ENCODE results near the gene CLCN3. TPM values are rescaled to one million over a fixed set of nuclear protein-coding genes. Genes with fewer than 3 reads are reported as not detected.
A peak's percentile ranks its signal among the peaks of the same experiment; 100 is the strongest.

CLCN3 gene
- total RNA-seq, 1 experiment from 2014 or later, result 56.0 TPM

DNA sequence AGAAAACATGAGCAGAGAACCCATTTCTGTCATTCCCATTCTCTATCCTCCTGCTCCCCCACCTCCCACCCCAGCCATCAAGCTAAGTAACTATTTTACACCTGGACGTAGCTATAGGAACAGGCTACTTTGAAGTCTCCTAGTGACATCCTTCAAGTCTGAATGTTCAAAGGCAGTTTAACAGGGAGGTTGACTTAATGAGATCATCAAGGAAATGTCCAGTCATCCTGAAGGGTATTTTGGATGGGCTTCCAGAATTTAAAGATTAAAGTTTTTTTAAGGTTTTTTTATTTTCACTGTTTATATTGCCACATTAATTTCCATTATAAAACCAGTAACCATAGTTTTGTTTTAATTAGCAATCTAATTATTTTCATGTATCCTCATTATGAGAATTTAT is 96.3 kb downstream of the CLCN3 start:
- POLR2A ChIA-PET, result no interaction called here
- intact Hi-C loops (cut with micrococcal nuclease), result no loop called here
- TF ChIP-seq CTCF (IDR thresholded peaks at IDR 0.05; ENCODE audit: unreplicated experiment), result no peak
- DNase-seq (ENCODE audit: unreplicated experiment), result no peak
- no peaks in the 10 kb centered on the region for H3K9me3 Mint-ChIP-seq (ENCODE audit: unreplicated experiment)
- CTCF ChIA-PET, result no interaction called here
- H3K27ac Mint-ChIP-seq (ENCODE audit: low read depth, unreplicated experiment), result no peak overlapping the region
- H3K4me3 Mint-ChIP-seq (ENCODE audit: unreplicated experiment), result no peak overlapping the region
- BruUV-seq (replicated peaks), result no TSS peak
- no peaks in the 10 kb centered on the region for H3K4me1 Mint-ChIP-seq (ENCODE audit: insufficient read depth, unreplicated experiment)
- H3K27me3 Mint-ChIP-seq (ENCODE audit: insufficient read depth, unreplicated experiment), result no peaks in the 10 kb centered on the region
- H3K36me3 Mint-ChIP-seq (ENCODE audit: insufficient read depth, unreplicated experiment), result peaks cover 52% of the 10 kb centered on the region

DNA sequence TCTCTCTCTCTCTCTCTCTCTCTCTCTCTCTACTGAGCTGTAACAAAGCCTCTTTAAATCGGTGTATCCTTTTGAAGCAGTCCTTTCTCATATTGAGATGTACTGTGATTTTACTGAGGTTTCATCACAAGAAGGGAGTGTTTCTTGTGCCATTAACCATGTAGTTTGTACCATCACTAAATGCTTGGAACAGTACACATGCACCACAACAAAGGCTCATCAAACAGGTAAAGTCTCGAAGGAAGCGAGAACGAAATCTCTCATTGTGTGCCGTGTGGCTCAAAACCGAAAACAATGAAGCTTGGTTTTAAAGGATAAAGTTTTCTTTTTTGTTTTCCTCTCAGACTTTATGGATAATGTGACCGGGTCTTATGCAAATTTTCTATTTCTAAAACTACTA is 100.2 kb downstream of the CLCN3 start:
- BruUV-seq (replicated peaks), result no TSS peak
- intact Hi-C loops (cut with micrococcal nuclease), result loop anchor here (5.0 kb wide), 1 partner anchor 108 kb away; the partner anchor contains the start of gene NEK1
- no peak for TF ChIP-seq CTCF (IDR thresholded peaks at IDR 0.05; ENCODE audit: unreplicated experiment)
- H3K9me3 Mint-ChIP-seq (ENCODE audit: unreplicated experiment), result no peaks in the 10 kb centered on the region
- H3K27me3 Mint-ChIP-seq (ENCODE audit: insufficient read depth, unreplicated experiment), result no peaks in the 10 kb centered on the region
- DNase-seq (ENCODE audit: unreplicated experiment), result no peak
- H3K27ac Mint-ChIP-seq (ENCODE audit: low read depth, unreplicated experiment), result no peak overlapping the region
- ChIA-PET CTCF (interaction anchor here (0.6 to 0.8 kb wide), 2 partner anchors 10 to 70 kb away, joined by 3 read pairs; no protein-coding TSS in a partner anchor), POLR2A (interaction anchor here (1.2 kb wide), 1 partner anchor 108 kb away, joined by 3 read pairs; the partner anchor contains the start of gene NEK1)
- peaks cover 32% of the 10 kb centered on the region for H3K36me3 Mint-ChIP-seq (ENCODE audit: insufficient read depth, unreplicated experiment)
- no peak overlapping the region for H3K4me3 Mint-ChIP-seq (ENCODE audit: unreplicated experiment)
- no peaks in the 10 kb centered on the region for H3K4me1 Mint-ChIP-seq (ENCODE audit: insufficient read depth, unreplicated experiment)

- Mint-ChIP-seq H3K4me1 (ENCODE audit: insufficient read depth, unreplicated experiment) (no peaks in the 10 kb centered on the region), H3K9me3 (ENCODE audit: unreplicated experiment) (no peaks in the 10 kb centered on the region), H3K27ac (ENCODE audit: low read depth, unreplicated experiment) (no peak overlapping the region), H3K27me3 (ENCODE audit: insufficient read depth, unreplicated experiment) (no peaks in the 10 kb centered on the region), H3K4me3 (ENCODE audit: unreplicated experiment) (no peak overlapping the region), H3K36me3 (ENCODE audit: insufficient read depth, unreplicated experiment) (peaks cover 21% of the 10 kb centered on the region)
- BruUV-seq (replicated peaks), result no TSS peak
- CTCF ChIA-PET, result interaction anchor here (1.3 to 1.7 kb wide), 2 partner anchors 10 to 69 kb away, joined by 4 to 5 read pairs; no protein-coding TSS in a partner anchor
- intact Hi-C loops (cut with micrococcal nuclease), result loop anchor here (5.0 kb wide), 1 partner anchor 111 kb away; the partner anchor contains the start of gene NEK1
- POLR2A ChIA-PET, result no interaction called here
- no peak for TF ChIP-seq CTCF (IDR thresholded peaks at IDR 0.05; ENCODE audit: unreplicated experiment)
- DNase-seq (ENCODE audit: unreplicated experiment), result peak; percentile 11
Measured at GRCh38 chr4:169723207-169723965, 103.0 kb downstream of the CLCN3 start.

- H3K4me1 Mint-ChIP-seq (ENCODE audit: insufficient read depth, unreplicated experiment), result no peaks in the 10 kb centered on the region
- TF ChIP-seq CTCF (IDR thresholded peaks at IDR 0.05; ENCODE audit: unreplicated experiment), result no peak
- H3K9me3 Mint-ChIP-seq (ENCODE audit: unreplicated experiment), result no peaks in the 10 kb centered on the region
- no TSS peak for BruUV-seq (replicated peaks)
- no peaks in the 10 kb centered on the region for H3K27me3 Mint-ChIP-seq (ENCODE audit: insufficient read depth, unreplicated experiment)
- CTCF ChIA-PET, result no interaction called here
- POLR2A ChIA-PET, result interaction anchor here (1.3 kb wide), 1 partner anchor 40 kb away, joined by 3 read pairs; no protein-coding TSS in a partner anchor
- H3K27ac Mint-ChIP-seq (ENCODE audit: low read depth, unreplicated experiment), result no peak overlapping the region
- H3K4me3 Mint-ChIP-seq (ENCODE audit: unreplicated experiment), result no peak overlapping the region
- H3K36me3 Mint-ChIP-seq (ENCODE audit: insufficient read depth, unreplicated experiment), result peaks cover 21% of the 10 kb centered on the region
- intact Hi-C loops (cut with micrococcal nuclease), result loop anchor here (5.0 kb wide), 1 partner anchor 112 kb away; the partner anchor contains the start of gene NEK1
- DNase-seq (ENCODE audit: unreplicated experiment), result peak; percentile 26
Measured at GRCh38 chr4:169724260-169724659, 103.9 kb downstream of the CLCN3 start.

Measured in MCF 10A (cell line).